ENCODE data around the gene HSP90AB1.
"Not testable (repeated sequence)": the region's sequence is repeated elsewhere in the genome, so short reads cannot be mapped to it uniquely, and the experiment has no call there.

Gene HSP90AB1

DNA sequence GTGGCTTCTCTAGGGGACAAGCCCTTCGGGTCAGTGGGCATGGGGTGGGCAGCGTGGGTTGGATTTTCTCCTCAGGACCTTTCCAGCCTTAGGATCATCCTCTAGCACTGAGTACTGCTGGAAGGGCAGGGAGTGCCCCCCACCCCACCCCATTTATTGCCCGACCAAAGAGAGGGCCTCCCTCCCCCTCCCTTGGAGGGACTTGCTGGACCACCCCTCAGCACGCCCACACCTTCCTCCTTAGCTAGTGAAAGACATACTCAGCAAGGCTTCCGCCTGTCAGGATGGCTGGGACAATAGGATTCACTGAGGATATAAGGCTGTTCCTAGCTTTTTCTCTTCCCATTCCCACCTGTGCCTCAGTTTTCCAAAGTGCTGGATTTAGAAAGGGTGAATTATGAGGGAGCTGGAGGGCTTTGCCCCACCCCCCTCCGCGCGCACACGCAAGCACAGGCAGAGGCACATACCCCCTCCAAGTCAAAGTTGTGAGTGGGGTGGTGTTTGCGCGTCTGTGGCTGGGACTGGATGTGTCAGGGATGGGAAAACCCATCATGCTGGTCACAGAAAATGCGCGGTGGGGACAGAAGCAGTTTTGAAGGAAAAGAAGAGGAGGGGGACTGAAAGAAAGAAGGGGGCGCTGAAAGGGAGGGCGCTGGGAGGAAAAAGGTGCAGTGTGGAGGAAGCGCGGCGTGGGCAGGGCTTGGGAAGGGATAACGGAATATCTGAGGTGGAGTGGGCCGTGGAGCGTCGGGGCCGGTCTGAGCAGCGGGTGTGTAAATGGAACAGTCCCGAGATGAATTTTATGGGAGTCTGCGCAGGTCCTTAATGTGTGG is 24.2 kb upstream of the HSP90AB1 start:
- DNase-seq, result no peak

DNA sequence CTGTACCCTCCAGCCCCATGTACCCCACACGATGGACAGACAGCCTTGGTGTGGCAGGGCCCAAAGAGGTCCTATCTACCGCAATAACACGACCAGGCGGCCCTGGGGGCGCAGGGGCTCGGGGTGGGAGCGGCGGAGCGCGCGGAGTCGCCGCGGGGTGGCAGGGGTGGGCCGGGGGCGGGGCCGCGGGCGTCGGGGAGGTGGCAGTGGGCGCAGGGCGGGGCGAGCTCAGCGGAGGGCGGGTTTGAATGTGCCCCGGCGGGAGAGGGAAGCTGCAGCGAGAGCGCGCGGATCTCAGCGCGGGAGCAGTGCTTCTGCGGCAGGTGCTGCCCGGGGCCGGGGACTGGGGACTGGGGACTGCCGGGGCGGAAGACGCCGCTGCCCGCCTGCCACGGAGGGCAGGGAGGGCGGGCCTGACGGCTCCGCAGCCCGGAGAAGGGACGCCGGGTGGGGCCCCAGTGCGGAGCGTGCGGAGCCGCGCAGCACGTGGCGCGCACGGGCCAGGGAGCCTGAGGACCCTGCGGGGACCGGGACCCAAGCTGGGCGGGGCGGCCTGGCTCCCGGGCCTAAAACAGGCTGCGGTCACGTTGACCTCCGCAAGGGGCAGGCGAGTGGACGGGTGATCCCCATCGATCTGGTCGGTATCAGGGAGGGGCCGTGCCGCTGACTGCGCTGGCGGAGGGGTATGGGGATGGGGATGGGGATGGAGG is 23.4 kb upstream of the HSP90AB1 start, which contains the start of gene SLC29A1:
SLC29A1 (plus strand) TSS at position 277 of the 710 bp plus-strand sequence. CDS start 3,719 bp downstream, outside the sequence.
- DNase-seq, result peak; percentile 66

DNA sequence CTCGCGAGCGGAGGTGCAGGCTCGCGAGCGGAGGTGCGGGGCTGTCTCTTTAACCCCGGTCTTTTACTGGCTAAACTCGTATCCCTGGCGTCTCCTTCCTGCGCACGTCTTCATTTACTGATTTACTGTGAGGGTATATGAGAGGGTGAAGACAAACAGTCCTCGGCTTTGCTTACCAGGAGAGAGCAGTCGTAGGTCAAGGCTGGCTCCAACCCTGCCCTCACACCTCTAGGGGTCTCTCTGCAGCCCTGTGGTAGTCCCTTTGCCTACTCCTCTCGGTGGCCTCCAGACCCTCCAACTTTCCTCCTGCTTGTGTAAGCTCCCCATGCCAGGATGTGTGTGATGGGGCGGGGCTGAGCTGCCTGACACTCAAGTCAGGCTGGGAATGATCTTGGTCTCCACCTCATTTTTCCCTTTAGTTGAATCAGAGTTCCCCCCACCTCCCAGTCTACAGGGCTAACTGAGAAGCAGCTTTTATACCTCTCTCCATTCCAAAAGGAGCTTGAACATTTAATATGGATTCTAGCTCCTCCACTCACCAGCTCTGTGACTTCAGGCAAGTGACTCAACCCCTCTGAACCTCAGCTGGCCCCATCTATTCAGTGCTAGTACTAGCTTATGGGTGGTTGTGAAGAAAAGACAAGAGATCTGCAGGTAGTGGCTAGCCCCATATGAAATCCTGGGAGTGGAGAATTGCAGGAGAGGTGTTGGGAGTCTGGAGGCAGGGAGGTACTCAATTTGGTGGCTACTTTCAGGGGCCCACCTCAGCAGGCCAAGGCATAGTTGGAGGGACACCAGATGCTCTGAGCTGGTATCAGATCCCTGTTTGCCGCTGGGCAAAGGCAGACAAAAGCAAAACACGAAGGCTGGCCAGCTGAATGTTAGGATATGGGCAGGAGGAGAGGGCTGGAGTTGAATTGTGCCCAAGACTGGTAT is 22.6 kb upstream of the HSP90AB1 start:
- peak; percentile 42 for DNase-seq

DNA sequence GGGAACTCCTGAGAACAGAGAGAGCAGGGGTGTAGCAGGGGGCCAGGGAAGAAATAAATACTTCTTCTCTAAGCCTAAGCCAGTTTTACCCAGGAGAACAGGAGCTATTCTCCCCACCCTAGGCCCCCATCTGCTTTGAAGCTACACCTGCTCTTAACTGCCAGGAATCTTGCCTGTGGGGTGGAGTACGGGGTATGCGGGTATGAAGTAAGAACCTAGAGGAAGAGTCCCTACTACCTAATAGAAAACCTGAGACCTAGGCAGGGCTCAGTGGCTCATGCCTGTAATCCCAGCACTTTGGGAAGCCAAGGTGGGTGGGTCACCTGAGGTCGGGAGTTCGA is 22.0 kb upstream of the HSP90AB1 start:
- DNase-seq, result no peak

DNA sequence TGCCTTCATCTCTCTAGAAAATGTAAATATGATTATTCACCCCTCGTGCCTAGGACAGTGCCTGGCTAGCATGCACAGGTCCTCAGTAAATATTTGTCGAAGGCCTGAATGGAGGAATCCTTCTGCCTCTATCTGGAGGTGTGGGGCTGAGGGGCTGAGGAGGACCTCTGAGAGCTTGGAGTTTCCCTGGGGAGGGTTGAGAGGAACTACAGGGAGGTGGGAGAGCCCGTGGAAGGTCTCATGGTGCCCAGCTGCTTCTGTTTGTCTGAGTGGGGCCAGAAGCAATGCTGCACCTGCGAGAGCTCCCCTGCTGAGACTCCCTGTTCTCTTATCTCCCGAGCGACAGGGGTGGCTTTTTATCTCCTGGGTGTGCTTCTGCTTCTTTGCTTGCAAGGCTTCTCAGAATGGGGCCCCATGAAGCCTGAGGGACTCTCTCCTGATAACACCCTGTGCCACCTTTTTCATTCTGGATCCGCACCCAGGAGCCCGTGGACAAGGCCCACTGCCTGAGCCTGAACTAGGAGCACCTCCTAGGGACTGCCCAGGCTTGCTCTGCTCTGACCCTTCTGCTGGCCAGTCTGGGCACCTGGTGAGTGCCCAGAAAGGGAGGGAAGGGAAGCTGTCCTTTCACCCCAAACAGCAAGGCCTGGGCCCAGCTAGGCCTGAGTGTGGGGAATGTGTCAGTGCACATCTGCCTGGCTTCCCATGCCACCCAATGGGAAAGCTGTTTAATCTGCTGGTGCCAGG is 21.1 kb upstream of the HSP90AB1 start:
- DNase-seq, result no peak

DNA sequence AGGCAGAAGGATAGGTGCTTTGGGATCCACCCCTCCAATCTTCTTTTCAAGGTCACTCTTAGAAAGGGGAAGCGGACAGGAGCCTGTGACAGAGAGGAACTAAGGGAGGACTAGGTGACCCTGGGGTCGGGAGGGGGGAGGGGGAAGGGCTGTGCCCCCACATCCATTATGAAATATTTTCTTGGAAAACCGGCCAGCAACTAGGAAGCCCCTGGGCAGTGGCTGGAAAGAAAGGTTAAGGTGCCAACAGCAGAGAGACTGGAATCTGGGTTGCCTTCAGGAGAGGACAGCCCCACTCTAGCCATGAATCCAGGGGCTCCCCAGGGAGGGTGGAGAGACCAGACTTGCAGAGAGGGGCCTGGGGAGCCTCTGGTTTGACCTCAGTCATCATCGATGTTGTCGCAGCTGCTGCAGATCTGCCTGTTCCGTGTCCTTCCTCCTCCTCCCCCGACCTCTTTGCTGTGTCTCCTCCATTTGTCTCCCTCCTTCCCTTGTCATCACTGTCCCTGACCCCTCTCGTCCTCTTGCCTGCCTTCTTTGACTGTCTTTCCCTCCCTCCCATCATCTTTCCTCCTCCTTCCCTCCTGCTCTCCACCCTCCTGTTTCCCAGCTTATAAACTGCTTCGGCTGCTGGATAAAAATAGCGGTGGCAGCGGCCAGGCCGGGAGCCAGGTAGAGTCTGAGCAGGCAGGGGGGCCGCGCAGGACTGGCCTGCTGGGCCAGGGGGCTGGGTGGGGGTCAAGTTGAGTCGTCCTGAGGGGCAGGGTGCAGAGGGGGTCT is 20.3 kb upstream of the HSP90AB1 start:
- no peak for DNase-seq

DNA sequence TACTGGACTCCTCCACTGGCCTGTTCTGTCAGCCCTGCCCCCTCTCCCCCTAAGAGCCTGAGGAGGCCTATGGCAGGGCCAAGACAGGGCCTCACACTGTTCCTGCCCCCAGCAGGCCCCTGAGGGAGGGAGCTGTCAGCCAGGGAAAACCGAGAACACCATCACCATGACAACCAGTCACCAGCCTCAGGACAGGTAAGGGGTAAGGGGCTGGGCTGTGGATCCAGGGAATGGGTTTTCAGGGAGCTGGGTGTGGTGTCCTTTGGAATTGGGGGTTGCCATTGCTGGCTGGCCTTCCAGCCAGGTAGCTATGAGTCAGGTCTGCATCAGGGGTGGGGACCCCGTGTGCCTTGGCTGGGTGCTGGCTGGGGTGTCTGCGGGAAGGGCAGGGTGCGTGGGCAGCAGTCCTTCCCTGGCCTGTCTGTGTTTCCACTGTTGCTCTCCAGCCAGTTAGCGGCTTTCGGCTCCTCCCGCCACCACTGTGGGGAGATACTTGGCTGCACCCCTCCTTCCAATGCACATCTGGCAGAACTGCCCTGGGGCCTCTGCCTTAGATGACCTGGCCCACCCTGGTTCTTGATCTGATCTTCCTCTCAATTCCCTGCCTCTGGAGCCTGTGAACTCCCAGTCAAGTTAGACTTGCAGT is 19.6 kb upstream of the HSP90AB1 start:
- DNase-seq, result no peak

- DNase-seq, result no peak
These were observed 18.9 kb upstream of the HSP90AB1 start for GRCh38 chr6:44228031-44228430.

- no peak for DNase-seq
These were observed 18.5 kb upstream of the HSP90AB1 start for GRCh38 chr6:44228433-44228832.

GRCh38 chr6:44228836-44229235 is 18.1 kb upstream of the HSP90AB1 start:
- DNase-seq, result no peak

DNA sequence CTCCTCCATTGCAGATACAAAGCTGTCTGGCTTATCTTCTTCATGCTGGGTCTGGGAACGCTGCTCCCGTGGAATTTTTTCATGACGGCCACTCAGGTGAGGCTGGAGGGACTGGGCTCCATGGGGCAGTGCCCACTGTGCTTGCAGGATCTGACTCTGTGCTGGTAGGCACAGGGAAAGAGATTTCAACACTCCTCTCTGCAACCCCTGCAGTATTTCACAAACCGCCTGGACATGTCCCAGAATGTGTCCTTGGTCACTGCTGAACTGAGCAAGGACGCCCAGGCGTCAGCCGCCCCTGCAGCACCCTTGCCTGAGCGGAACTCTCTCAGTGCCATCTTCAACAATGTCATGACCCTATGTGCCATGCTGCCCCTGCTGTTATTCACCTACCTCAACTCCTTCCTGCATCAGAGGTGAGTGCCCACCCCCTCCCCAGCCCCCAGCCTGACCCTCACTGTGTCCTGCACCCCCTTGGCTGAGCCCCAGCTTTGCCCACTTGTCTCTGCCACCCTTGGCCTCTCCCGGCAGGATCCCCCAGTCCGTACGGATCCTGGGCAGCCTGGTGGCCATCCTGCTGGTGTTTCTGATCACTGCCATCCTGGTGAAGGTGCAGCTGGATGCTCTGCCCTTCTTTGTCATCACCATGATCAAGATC is 17.4 kb upstream of the HSP90AB1 start:
- DNase-seq, result no peak

DNA sequence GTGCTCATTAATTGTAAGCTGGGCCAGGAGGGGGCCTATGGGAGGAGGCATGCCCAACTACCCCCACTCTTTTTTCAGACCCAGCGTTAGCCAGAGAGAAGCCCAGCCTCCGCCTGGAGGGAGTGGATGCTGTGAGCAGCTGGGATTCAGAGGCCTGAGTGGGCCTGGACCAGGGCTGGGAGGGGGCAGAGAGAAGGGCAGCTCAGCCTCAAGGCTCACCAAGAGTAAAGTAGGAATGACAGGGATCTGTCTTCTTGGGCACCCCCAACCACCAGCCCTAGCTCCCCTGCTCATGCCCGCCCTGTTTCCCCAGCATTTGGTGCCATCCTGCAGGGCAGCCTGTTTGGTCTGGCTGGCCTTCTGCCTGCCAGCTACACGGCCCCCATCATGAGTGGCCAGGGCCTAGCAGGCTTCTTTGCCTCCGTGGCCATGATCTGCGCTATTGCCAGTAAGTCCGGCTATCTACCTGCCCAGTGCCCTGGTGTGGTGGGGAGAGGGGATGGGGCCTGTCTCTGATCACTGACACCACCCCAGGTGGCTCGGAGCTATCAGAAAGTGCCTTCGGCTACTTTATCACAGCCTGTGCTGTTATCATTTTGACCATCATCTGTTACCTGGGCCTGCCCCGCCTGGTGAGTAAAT is 16.7 kb upstream of the HSP90AB1 start:
- no peak for DNase-seq

- not testable (repeated sequence) for DNase-seq
These were observed 15.5 kb upstream of the HSP90AB1 start for GRCh38 chr6:44231426-44231825.

GRCh38 chr6:44232676-44233566 is 14.0 kb upstream of the HSP90AB1 start:
- DNase-seq, result no peak

- no peak for DNase-seq
These were observed 13.3 kb upstream of the HSP90AB1 start for GRCh38 chr6:44233567-44234100.

GRCh38 chr6:44234101-44235025 is 12.5 kb upstream of the HSP90AB1 start:
- peak; percentile 65 for DNase-seq

DNA sequence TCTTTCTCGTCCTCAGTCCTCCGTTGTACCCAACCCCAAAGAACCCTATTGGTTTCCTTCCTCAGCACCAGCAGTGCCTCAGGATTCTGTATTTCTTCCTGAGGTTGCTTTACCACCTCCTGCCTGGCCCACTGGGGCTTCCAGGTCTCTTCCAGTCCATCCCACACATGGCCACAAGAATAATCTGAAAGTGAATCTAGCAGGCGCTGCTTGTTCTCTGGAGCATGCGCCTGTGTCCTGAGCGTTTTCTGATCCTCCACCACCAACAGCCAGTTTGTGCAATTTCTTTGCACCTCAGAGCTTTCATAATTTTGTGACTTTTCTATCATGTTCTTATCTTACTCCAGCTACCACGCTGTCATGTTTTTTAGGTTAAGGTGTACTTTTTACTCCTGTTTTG is 11.6 kb upstream of the HSP90AB1 start:
- no peak for DNase-seq
